ENCODE measurements around the gene SRD5A3. TPM values are rescaled to one million over a fixed set of nuclear protein-coding genes. Genes with fewer than 3 reads are reported as not detected.

Gene SRD5A3
- total RNA-seq, 2 donors from 2014 or later: 6.7 to 11.5 TPM

- H3K27ac ChIP-seq: peak overlapping the region in 1 of 4 donors; percentile 21
- no peak overlapping the region for H3K4me3 ChIP-seq
- no peak for ATAC-seq
- H3K4me1 ChIP-seq: peaks cover 56% of the 10 kb centered on the region
- no peak for DNase-seq
- 43 to 47% methylated on average over 7 to 10 of the region's 10 CpGs for WGBS, 2 donors
- peaks cover 0 to 7% of the 10 kb centered on the region in 2 donors for H3K36me3 ChIP-seq (replicated peaks in 1 of 2; ENCODE audit: insufficient read depth in 1 of 2, low read depth in 2 of 2)
- no peaks in the 10 kb centered on the region for H3K27me3 ChIP-seq
- H3K9me3 ChIP-seq: no peaks in the 10 kb centered on the region
- intact Hi-C loops (cut with DNase I): no loop called here
- TF ChIP-seq CTCF (IDR thresholded peaks at IDR 0.05) (peak in 3 of 7 experiments; percentile 21 to 26 (median 25)), POLR2A (IDR thresholded peaks at IDR 0.05) (no peak)
Measured at GRCh38 chr4:55409468-55410171, 63.6 kb downstream of the SRD5A3 start.

- WGBS, 2 donors: 82% methylated on average over 8 of the region's 8 CpGs
- Histone ChIP-seq H3K4me1 (peaks cover 52% of the 10 kb centered on the region), H3K9me3 (no peaks in the 10 kb centered on the region), H3K27ac (no peak overlapping the region), H3K27me3 (no peaks in the 10 kb centered on the region), H3K4me3 (no peak overlapping the region), H3K36me3 (replicated peaks in 1 of 2; ENCODE audit: insufficient read depth in 1 of 2, low read depth in 2 of 2) (peaks cover 0 to 7% of the 10 kb centered on the region in 2 donors)
- TF ChIP-seq POLR2A (IDR thresholded peaks at IDR 0.05) (no peak), CTCF (IDR thresholded peaks at IDR 0.05) (no peak)
- ATAC-seq: no peak
- DNase-seq: no peak
- intact Hi-C loops (cut with DNase I): no loop called here
Measured at GRCh38 chr4:55410431-55410830, 64.4 kb downstream of the SRD5A3 start.

GRCh38 chr4:55411621-55412020 is 65.6 kb downstream of the SRD5A3 start:
- intact Hi-C loops (cut with DNase I): no loop called here
- ATAC-seq (peak; percentile 45), DNase-seq (peak in 3 of 4 donors; percentile 26 to 44 (median 41))
- no peaks in the 10 kb centered on the region for H3K27me3 ChIP-seq
- H3K27ac ChIP-seq: peak overlapping the region in 1 of 4 donors; percentile 7
- peaks cover 44% of the 10 kb centered on the region for H3K4me1 ChIP-seq
- no peak for TF ChIP-seq CTCF (IDR thresholded peaks at IDR 0.05)
- no peak for TF ChIP-seq POLR2A (IDR thresholded peaks at IDR 0.05)
- H3K4me3 ChIP-seq: no peak overlapping the region
- H3K36me3 ChIP-seq (replicated peaks in 1 of 2; ENCODE audit: insufficient read depth in 1 of 2, low read depth in 2 of 2): peaks cover 0 to 8% of the 10 kb centered on the region in 2 donors
- H3K9me3 ChIP-seq: no peaks in the 10 kb centered on the region
- 46 to 57% methylated on average over 6 of the region's 6 CpGs for WGBS, 2 donors

- peaks cover 0 to 24% of the 10 kb centered on the region in 2 donors for H3K36me3 ChIP-seq (replicated peaks in 1 of 2; ENCODE audit: insufficient read depth in 1 of 2, low read depth in 2 of 2)
- H3K9me3 ChIP-seq: no peaks in the 10 kb centered on the region
- intact Hi-C loops (cut with DNase I): no loop called here
Measured at GRCh38 chr4:55416176-55416575, 70.1 kb downstream of the SRD5A3 start.

More at GRCh38 chr4:55416176-55416575, 70.1 kb downstream of the SRD5A3 start:
- TF ChIP-seq CTCF (IDR thresholded peaks at IDR 0.05) (no peak), POLR2A (IDR thresholded peaks at IDR 0.05) (no peak)
- ATAC-seq (no peak), DNase-seq (no peak)
- Histone ChIP-seq H3K4me3 (no peak overlapping the region), H3K27ac (no peak overlapping the region), H3K4me1 (peaks cover 5% of the 10 kb centered on the region), H3K27me3 (no peaks in the 10 kb centered on the region)
- 63 to 73% methylated on average over 3 of the region's 3 CpGs for WGBS, 2 donors

Small RNAs within 50 kb of the gene (small RNA-seq; reads per million reads assigned to genes)
- not detected for gene RF00019

Other genes starting within 250 kb of the SRD5A3 start
- 10 to 100 TPM; 12.9 to 14.5 TPM for gene KDR, start 220.6 kb upstream of the SRD5A3 start, total RNA-seq
- gene TMEM165, start 49.7 kb downstream of the SRD5A3 start, total RNA-seq: 100 to 1,000 TPM in 1 of 2 donors, 10 to 100 TPM in 1; 90.5 to 308 TPM
- gene CLOCK, start 200.7 kb downstream of the SRD5A3 start, total RNA-seq: 10 to 100 TPM in 1 of 2 donors, 1 to 10 TPM in 1; 6.3 to 13.7 TPM
- not detected for gene PDCL2, start 246.0 kb downstream of the SRD5A3 start, total RNA-seq

Data from body of pancreas (tissue), 4 donors.